HepG2 (cell line): ENCODE data around the gene SP6. TPM values are rescaled to one million over a fixed set of nuclear protein-coding genes. Genes with fewer than 3 reads are reported as not detected.
A peak's percentile ranks its signal among the peaks of the same experiment; 100 is the strongest.

Experiments
- ATAC-seq: fragments of 200-7000 bp; cut with Tn5 transposase; 3 replicates; pipeline ENCODE4 v1.9.1; 2020; ENCODE audit warnings: mild to moderate bottlenecking, moderate library complexity
- BruUV-seq: library from RNA; stranded (reverse); fragments of 400-500 nt; replicated peaks from 2 replicates; lab custom pipeline; 2021; lab: Mats Ljungman, UMichigan
- CTCF ChIA-PET: fragments of 300-600 bp; formaldehyde crosslinking; extraction: SDS; loops from one replicate; lab custom pipeline; 2021; ENCODE audit warnings: low total read pairs, inconsistent platforms, low intra/inter-chr PET ratio; lab: Yijun Ruan, JAX
- POLR2A ChIA-PET: fragments of 350-600 bp; sonication (Branson Sonifier 250); formaldehyde crosslinking; loops from one replicate; lab custom pipeline; 2020; ENCODE audit warnings: antibody characterized with exemption, inconsistent platforms; lab: Yijun Ruan, JAX
- DNase-seq: peaks from one replicate; pipeline ENCODE4 v3.0.0-alpha.2; 2015; ENCODE audit warnings: low spot score
- FAIRE-seq: peaks from 3 replicates; lab custom pipeline; 2011; peaks lifted over from hg19 to GRCh38; lab: Jason Lieb, UNC
- H2AFZ ChIP-seq: one replicate; pipeline ENCODE4 v1.6.1; 2011; ENCODE audit warnings: low read length, inconsistent platforms
- H3K27ac ChIP-seq: fragments of 300-600 bp; 3 replicates; pipeline ENCODE4 v1.8.0; 2011; ENCODE audit warnings: mixed run types, mild to moderate bottlenecking, mixed read lengths, low read length, inconsistent platforms; ENCODE audit not compliant: insufficient read depth; ENCODE audit errors: extremely low read length
- H3K27me3 ChIP-seq, 2 experiments: fragments of 200-600 bp in 1 of 2; 2 replicates in 1 of 2; 3 replicates in 1 of 2; pipeline versions ENCODE4 v1.6.0 to v1.8.0; 2011; ENCODE audit warnings: low read length in 2 of 2, mild to moderate bottlenecking in 2 of 2, moderate library complexity in 2 of 2, inconsistent platforms in 1 of 2; ENCODE audit not compliant: insufficient read depth in 2 of 2, control insufficient read depth in 1 of 2
- H3K36me3 ChIP-seq, 2 experiments: fragments of 200-600 bp in 1 of 2; replicated peaks in 1 of 2; 2 replicates in 1 of 2; 3 replicates in 1 of 2; pipeline versions ENCODE4 v1.5.1 to v1.8.0; 2011; ENCODE audit warnings: low read length in 2 of 2, inconsistent platforms in 1 of 2; ENCODE audit not compliant: insufficient read depth in 2 of 2, control insufficient read depth in 1 of 2
- H3K4me1 ChIP-seq: 2 replicates; pipeline ENCODE4 v1.5.1; 2012; ENCODE audit warnings: low read length, inconsistent platforms; ENCODE audit not compliant: insufficient read depth
- H3K4me2 ChIP-seq: 2 replicates; pipeline ENCODE4 v1.6.0; 2011; ENCODE audit warnings: low read depth, low read length, inconsistent platforms
- H3K4me3 ChIP-seq, 3 experiments: fragments of 200-600 bp in 1 of 3; sonication (generic), shearing (Covaris generic) in 1 of 3; replicated peaks in 1 of 3; 2 replicates each; pipeline ENCODE4 v1.5.1; 2011 to 2016; ENCODE audit warnings: low read length in 3 of 3, inconsistent platforms in 2 of 3, low read depth in 2 of 3, mild to moderate bottlenecking in 2 of 3, control low read depth in 1 of 3, mixed read lengths in 1 of 3; ENCODE audit not compliant: insufficient read depth in 1 of 3
- H3K79me2 ChIP-seq: one replicate; pipeline ENCODE4 v1.6.1; 2011; ENCODE audit warnings: low read length, inconsistent platforms; ENCODE audit not compliant: insufficient read depth
- H3K9ac ChIP-seq: 2 replicates; pipeline ENCODE4 v1.6.0; 2011; ENCODE audit warnings: mild to moderate bottlenecking, low read depth, low read length, inconsistent platforms; ENCODE audit not compliant: insufficient read depth
- H3K9me3 ChIP-seq: 2 replicates; pipeline ENCODE4 v1.5.1; 2012; ENCODE audit warnings: mild to moderate bottlenecking, low read length
- H4K20me1 ChIP-seq: 2 replicates; pipeline ENCODE4 v1.6.0; 2011; ENCODE audit warnings: inconsistent platforms, mild to moderate bottlenecking, low read length, moderate library complexity; ENCODE audit not compliant: insufficient read depth
- CREB1 ChIP-seq, 2 experiments: fragments of 450-650 bp in 1 of 2; IDR thresholded peaks; 2 replicates each; pipeline ENCODE4 v1.6.1; 2016 to 2017; ENCODE audit warnings: control low read depth in 1 of 2, mild to moderate bottlenecking in 1 of 2, missing compliant biosample characterization in 1 of 2, missing genetic modification characterization in 1 of 2
- FOSL1 ChIP-seq: sonication (generic); formaldehyde crosslinking; IDR thresholded peaks from 2 replicates; pipeline ENCODE4 v1.9.0; 2021; ENCODE audit warnings: missing genetic modification reagents, borderline replicate concordance
- GLI4 ChIP-seq: sonication (generic); formaldehyde crosslinking; IDR thresholded peaks from 2 replicates; pipeline ENCODE4 v1.5.1; 2020; ENCODE audit warnings: missing genetic modification reagents, mild to moderate bottlenecking, moderate library complexity, borderline replicate concordance
- HIVEP1 ChIP-seq: sonication (generic); formaldehyde crosslinking; IDR thresholded peaks from 2 replicates; pipeline ENCODE4 v1.4.0; 2020; ENCODE audit warnings: mild to moderate bottlenecking, missing genetic modification reagents
- HNRNPL ChIP-seq: fragments of 200-400 bp; formaldehyde crosslinking; IDR thresholded peaks from 2 replicates; pipeline ENCODE4 v1.6.1; 2017; ENCODE audit warnings: mild to moderate bottlenecking, low read depth, low read length
- MYC ChIP-seq: sonication (generic); formaldehyde crosslinking; IDR thresholded peaks from 2 replicates; pipeline ENCODE4 v1.9.0; 2021; ENCODE audit warnings: missing genetic modification reagents, borderline replicate concordance
- NRL ChIP-seq: sonication (generic); formaldehyde crosslinking; IDR thresholded peaks from 2 replicates; pipeline ENCODE4 v1.5.0; 2020; ENCODE audit warnings: missing genetic modification reagents, mild to moderate bottlenecking, moderate library complexity, borderline replicate concordance
- SAP130 ChIP-seq: IDR thresholded peaks from 2 replicates; pipeline ENCODE4 v1.6.1; 2016; ENCODE audit warnings: low read depth
- XRCC5 ChIP-seq: fragments of 200-400 bp; formaldehyde crosslinking; optimal IDR thresholded peaks from 2 replicates; pipeline ENCODE3; 2017; ENCODE audit warnings: mild to moderate bottlenecking, low read length
- ZNF563 ChIP-seq: sonication (generic); formaldehyde crosslinking; IDR thresholded peaks from 2 replicates; pipeline ENCODE4 v1.8.0; 2022; ENCODE audit warnings: mild to moderate bottlenecking, moderate library complexity, missing genetic modification reagents
- ZNF564 ChIP-seq: sonication (generic); formaldehyde crosslinking; IDR thresholded peaks from 2 replicates; pipeline ENCODE4 v1.8.1; 2023; ENCODE audit warnings: mild to moderate bottlenecking, missing genetic modification reagents
- ZNF614 ChIP-seq: IDR thresholded peaks from 2 replicates; pipeline ENCODE4 v1.6.1; 2018; ENCODE audit warnings: missing biosample characterization, missing genetic modification reagents, inconsistent platforms, borderline replicate concordance
- WGBS: methylation state at CpG from one replicate; pipeline ENCODE4 v1.1.6; 2017; ENCODE audit warnings: low lambda C conversion rate; 5-methylcytosine and 5-hydroxymethylcytosine counted together
- in situ Hi-C: cut with HindIII; loops from 2 replicates; pipeline ENCODE4 v1.10.0; 2017; ENCODE audit warnings: low pct_unique_long_range_greater_than_20kb; ENCODE audit not compliant: extremely low pct_ligation_motif_present
- intact Hi-C: fragments of 100-400 bp; cut with micrococcal nuclease; formaldehyde crosslinking; loops from one replicate; pipeline ENCODE4 v1.10.0; 2022; ENCODE audit not compliant: unreplicated experiment
- polyA plus RNA-seq, 8 experiments: library from polyadenylated mRNA; depleted of rRNA in 3 of 8; stranded (reverse) in 7 of 8; unstranded in 1 of 8; fragments of >200 nt; fragmentation: Illumina TruSeq in 4 of 8; extraction: Trizol in 4 of 8; gene quantifications; 2 replicates each; pipeline versions ENCODE4 v1.2.1 to v1.2.3, GENCODE V29; 2011 to 2016; ENCODE audit warnings: low read depth in 4 of 8, missing spikeins in 1 of 8, mixed read lengths in 1 of 8; ENCODE audit not compliant: insufficient read depth in 1 of 8
- total RNA-seq, 5 experiments: library from RNA; depleted of rRNA; stranded (reverse); fragments of >200 nt; fragmentation: Illumina TruSeq; extraction: Trizol; gene quantifications; 2 replicates each; pipeline ENCODE4 v1.2.3, GENCODE V29; 2016; ENCODE audit warnings: low read depth in 1 of 5
- TF ChIP-seq, protein P1 (sequence below): sonication (generic); formaldehyde crosslinking; IDR thresholded peaks from 2 replicates; pipeline ENCODE4 v1.5.0; 2020; ENCODE audit warnings: missing genetic modification reagents
- TF ChIP-seq, protein P2 (sequence below): sonication (generic); formaldehyde crosslinking; IDR thresholded peaks from 2 replicates; pipeline ENCODE4 v1.4.0; 2020; ENCODE audit warnings: mild to moderate bottlenecking, low read depth, missing genetic modification reagents
- TF ChIP-seq, protein P3 (sequence below): sonication (generic); formaldehyde crosslinking; IDR thresholded peaks from 2 replicates; pipeline ENCODE4 v1.8.1; 2023; ENCODE audit warnings: missing genetic modification reagents, inconsistent platforms, borderline replicate concordance
- TF ChIP-seq, protein P4 (sequence below): sonication (generic); formaldehyde crosslinking; conservative IDR thresholded peaks from 2 replicates; pipeline ENCODE4 v1.4.0; 2020; ENCODE audit warnings: mild to moderate bottlenecking, missing genetic modification reagents, moderate library complexity

The SP6 gene
- total and polyA plus RNA-seq, 2 of the 13 experiments (the other 11 are each of a cell fraction or from before 2014, with no cell fraction given): 0.07 TPM

DNA sequence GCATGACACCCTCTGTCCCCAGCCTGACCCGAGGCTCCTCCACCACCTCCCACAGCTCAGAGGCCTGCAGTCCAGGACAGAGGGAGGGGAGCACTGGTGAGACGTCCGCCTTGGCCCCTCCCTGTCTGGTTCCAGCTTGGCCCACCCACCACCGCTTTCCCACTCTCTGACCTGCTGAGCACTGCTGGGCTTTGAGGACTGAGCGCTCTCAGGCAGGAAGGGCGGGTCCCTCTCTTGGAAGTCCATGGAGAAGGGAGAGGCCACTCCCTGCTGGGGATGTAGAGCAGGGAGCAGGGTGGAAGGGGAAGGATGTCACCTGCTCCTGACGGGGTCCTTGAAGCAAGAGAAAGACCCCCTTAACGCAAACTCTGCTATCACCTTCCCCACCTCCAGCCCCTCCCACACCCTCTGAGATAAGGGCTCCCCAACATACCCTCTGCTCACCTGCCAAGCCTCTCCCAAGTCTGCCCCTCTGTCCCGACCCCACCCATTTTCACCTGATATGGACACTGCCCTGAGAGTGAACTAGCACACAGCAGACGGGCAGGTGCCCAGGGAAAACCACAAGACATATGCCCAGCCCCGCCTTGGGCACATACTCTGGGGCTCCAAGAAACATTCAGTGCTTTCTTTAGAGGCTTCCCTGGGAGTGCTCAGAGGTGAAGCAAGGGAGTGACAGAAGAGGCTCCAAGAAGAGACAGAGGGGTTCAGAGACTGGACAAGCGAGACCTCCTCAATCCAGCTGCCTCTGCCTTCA, 30.8 kb downstream of the SP6 start:
- Histone ChIP-seq H3K27ac (no peak overlapping the region), H3K4me2 (peak overlapping the region; percentile 88), H3K4me1 (peaks cover 19% of the 10 kb centered on the region), H3K27me3 (no peaks in the 10 kb centered on the region; a peak in 1 of 5 replicates), H2AFZ (no peak overlapping the region), H3K79me2 (no peaks in the 10 kb centered on the region), H3K4me3 (peak overlapping the region; percentile 73 to 90 (median 73); a peak in 4 of 6 replicates), H3K9ac (peak overlapping the region; percentile 78), H3K9me3 (no peaks in the 10 kb centered on the region), H3K36me3 (peaks cover 19 to 34% of the 10 kb centered on the region in 2 experiments; a peak in 4 of 5 replicates), H4K20me1 (no peaks in the 10 kb centered on the region)
- intact Hi-C loops: no loop called here
- no peak for DNase-seq
- ATAC-seq: no peak
- ChIA-PET POLR2A (no interaction called here), CTCF (no interaction called here)
- no peak for FAIRE-seq
- WGBS: 82% methylated on average over 12 of the region's 12 CpGs
- BruUV-seq: no TSS peak
- in situ Hi-C loops: no loop called here
- TF ChIP-seq MYC (CRISPR knock-in tag) (no peak), CREB1 (IDR thresholded peaks at IDR 0.05) (no peak), CREB1 (CRISPR knock-in tag; IDR thresholded peaks at IDR 0.05) (no peak), NRL (CRISPR knock-in tag) (no peak), GLI4 (no peak), SAP130 (CRISPR knock-in tag) (no peak), ZNF614 (no peak), XRCC5 (no peak), HIVEP1 (no peak), ZNF563 (CRISPR knock-in tag) (no peak), FOSL1 (CRISPR knock-in tag) (no peak), ZNF564 (CRISPR knock-in tag) (no peak), HNRNPL (no peak)
- TF ChIP-seq, protein P1, sequence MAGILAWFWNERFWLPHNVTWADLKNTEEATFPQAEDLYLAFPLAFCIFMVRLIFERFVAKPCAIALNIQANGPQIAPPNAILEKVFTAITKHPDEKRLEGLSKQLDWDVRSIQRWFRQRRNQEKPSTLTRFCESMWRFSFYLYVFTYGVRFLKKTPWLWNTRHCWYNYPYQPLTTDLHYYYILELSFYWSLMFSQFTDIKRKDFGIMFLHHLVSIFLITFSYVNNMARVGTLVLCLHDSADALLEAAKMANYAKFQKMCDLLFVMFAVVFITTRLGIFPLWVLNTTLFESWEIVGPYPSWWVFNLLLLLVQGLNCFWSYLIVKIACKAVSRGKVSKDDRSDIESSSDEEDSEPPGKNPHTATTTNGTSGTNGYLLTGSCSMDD (CRISPR knock-in tag): no peak
- TF ChIP-seq, protein P2, sequence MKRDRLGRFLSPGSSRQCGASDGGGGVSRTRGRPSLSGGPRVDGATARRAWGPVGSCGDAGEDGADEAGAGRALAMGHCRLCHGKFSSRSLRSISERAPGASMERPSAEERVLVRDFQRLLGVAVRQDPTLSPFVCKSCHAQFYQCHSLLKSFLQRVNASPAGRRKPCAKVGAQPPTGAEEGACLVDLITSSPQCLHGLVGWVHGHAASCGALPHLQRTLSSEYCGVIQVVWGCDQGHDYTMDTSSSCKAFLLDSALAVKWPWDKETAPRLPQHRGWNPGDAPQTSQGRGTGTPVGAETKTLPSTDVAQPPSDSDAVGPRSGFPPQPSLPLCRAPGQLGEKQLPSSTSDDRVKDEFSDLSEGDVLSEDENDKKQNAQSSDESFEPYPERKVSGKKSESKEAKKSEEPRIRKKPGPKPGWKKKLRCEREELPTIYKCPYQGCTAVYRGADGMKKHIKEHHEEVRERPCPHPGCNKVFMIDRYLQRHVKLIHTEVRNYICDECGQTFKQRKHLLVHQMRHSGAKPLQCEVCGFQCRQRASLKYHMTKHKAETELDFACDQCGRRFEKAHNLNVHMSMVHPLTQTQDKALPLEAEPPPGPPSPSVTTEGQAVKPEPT (CRISPR knock-in tag): no peak
- TF ChIP-seq, protein P3, sequence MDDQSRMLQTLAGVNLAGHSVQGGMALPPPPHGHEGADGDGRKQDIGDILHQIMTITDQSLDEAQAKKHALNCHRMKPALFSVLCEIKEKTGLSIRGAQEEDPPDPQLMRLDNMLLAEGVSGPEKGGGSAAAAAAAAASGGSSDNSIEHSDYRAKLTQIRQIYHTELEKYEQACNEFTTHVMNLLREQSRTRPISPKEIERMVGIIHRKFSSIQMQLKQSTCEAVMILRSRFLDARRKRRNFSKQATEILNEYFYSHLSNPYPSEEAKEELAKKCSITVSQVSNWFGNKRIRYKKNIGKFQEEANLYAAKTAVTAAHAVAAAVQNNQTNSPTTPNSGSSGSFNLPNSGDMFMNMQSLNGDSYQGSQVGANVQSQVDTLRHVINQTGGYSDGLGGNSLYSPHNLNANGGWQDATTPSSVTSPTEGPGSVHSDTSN (CRISPR knock-in tag): no peak
- TF ChIP-seq, protein P4, sequence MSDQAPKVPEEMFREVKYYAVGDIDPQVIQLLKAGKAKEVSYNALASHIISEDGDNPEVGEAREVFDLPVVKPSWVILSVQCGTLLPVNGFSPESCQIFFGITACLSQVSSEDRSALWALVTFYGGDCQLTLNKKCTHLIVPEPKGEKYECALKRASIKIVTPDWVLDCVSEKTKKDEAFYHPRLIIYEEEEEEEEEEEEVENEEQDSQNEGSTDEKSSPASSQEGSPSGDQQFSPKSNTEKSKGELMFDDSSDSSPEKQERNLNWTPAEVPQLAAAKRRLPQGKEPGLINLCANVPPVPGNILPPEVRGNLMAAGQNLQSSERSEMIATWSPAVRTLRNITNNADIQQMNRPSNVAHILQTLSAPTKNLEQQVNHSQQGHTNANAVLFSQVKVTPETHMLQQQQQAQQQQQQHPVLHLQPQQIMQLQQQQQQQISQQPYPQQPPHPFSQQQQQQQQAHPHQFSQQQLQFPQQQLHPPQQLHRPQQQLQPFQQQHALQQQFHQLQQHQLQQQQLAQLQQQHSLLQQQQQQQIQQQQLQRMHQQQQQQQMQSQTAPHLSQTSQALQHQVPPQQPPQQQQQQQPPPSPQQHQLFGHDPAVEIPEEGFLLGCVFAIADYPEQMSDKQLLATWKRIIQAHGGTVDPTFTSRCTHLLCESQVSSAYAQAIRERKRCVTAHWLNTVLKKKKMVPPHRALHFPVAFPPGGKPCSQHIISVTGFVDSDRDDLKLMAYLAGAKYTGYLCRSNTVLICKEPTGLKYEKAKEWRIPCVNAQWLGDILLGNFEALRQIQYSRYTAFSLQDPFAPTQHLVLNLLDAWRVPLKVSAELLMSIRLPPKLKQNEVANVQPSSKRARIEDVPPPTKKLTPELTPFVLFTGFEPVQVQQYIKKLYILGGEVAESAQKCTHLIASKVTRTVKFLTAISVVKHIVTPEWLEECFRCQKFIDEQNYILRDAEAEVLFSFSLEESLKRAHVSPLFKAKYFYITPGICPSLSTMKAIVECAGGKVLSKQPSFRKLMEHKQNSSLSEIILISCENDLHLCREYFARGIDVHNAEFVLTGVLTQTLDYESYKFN (CRISPR knock-in tag): no peak
